ENCODE results near the gene GNAQ.

The GNAQ gene

GRCh38 chr9:77916410-77916819 lies 115.2 kb downstream of the GNAQ start:
- no peaks in the 10 kb centered on the region for H3K36me3 Mint-ChIP-seq
- H3K4me1 Mint-ChIP-seq: peaks cover 4 to 10% of the 10 kb centered on the region in 2 donors
- peak; percentile 62 to 67 for ATAC-seq (replicated peaks)
- no peak overlapping the region for H3K4me3 Mint-ChIP-seq
- H3K27ac Mint-ChIP-seq: no peak overlapping the region
- no peaks in the 10 kb centered on the region for H3K9me3 Mint-ChIP-seq
- DNase-seq: no peak
- peaks cover 0 to 4% of the 10 kb centered on the region in 2 donors for H3K27me3 Mint-ChIP-seq

GRCh38 chr9:77915744-77916143 lies 115.9 kb downstream of the GNAQ start:
- Mint-ChIP-seq H3K4me1 (peaks cover 4 to 10% of the 10 kb centered on the region in 2 donors), H3K27ac (no peak overlapping the region), H3K36me3 (no peaks in the 10 kb centered on the region), H3K4me3 (no peak overlapping the region), H3K27me3 (peaks cover under 1 to 4% of the 10 kb centered on the region in 2 donors), H3K9me3 (no peaks in the 10 kb centered on the region)
- DNase-seq (no peak), ATAC-seq (replicated peaks) (no peak)

- no peaks in the 10 kb centered on the region for H3K36me3 Mint-ChIP-seq
Measured at GRCh38 chr9:77912895-77913693, 118.5 kb downstream of the GNAQ start.

GRCh38 chr9:77911928-77912327 lies 119.7 kb downstream of the GNAQ start:
- Mint-ChIP-seq H3K4me3 (no peak overlapping the region), H3K27me3 (peaks cover 12 to 14% of the 10 kb centered on the region in 2 donors), H3K4me1 (peaks cover 9 to 21% of the 10 kb centered on the region in 2 donors), H3K36me3 (no peaks in the 10 kb centered on the region), H3K9me3 (no peaks in the 10 kb centered on the region), H3K27ac (no peak overlapping the region)
- ATAC-seq (replicated peaks): no peak
- DNase-seq: no peak

More at GRCh38 chr9:77912895-77913693, 118.5 kb downstream of the GNAQ start:
- no peak overlapping the region for H3K27ac Mint-ChIP-seq
- DNase-seq (no peak), ATAC-seq (replicated peaks) (no peak)
- H3K4me1 Mint-ChIP-seq: peaks cover 9 to 23% of the 10 kb centered on the region in 2 donors
- no peaks in the 10 kb centered on the region for H3K9me3 Mint-ChIP-seq
- no peak overlapping the region for H3K4me3 Mint-ChIP-seq
- H3K27me3 Mint-ChIP-seq: peaks cover 11 to 13% of the 10 kb centered on the region in 2 donors

GRCh38 chr9:77910194-77910621 lies 121.4 kb downstream of the GNAQ start:
- ATAC-seq (replicated peaks) (no peak), DNase-seq (no peak)
- peaks cover 5 to 12% of the 10 kb centered on the region in 2 donors for H3K4me1 Mint-ChIP-seq
- H3K27me3 Mint-ChIP-seq: peaks cover 12 to 14% of the 10 kb centered on the region in 2 donors
- no peak overlapping the region for H3K27ac Mint-ChIP-seq
- no peaks in the 10 kb centered on the region for H3K9me3 Mint-ChIP-seq
- H3K36me3 Mint-ChIP-seq: no peaks in the 10 kb centered on the region
- no peak overlapping the region for H3K4me3 Mint-ChIP-seq

- Mint-ChIP-seq H3K27me3 (peaks cover 12 to 14% of the 10 kb centered on the region in 2 donors), H3K4me3 (no peak overlapping the region), H3K27ac (no peak overlapping the region), H3K9me3 (no peaks in the 10 kb centered on the region), H3K36me3 (no peaks in the 10 kb centered on the region), H3K4me1 (peaks cover 5 to 12% of the 10 kb centered on the region in 2 donors)
- no peak for DNase-seq
- ATAC-seq (replicated peaks): no peak
Measured at GRCh38 chr9:77909306-77909705, 122.3 kb downstream of the GNAQ start.

- Mint-ChIP-seq H3K27me3 (peaks cover 12 to 14% of the 10 kb centered on the region in 2 donors), H3K4me1 (peaks cover 5 to 12% of the 10 kb centered on the region in 2 donors), H3K4me3 (no peak overlapping the region), H3K36me3 (no peaks in the 10 kb centered on the region), H3K27ac (no peak overlapping the region), H3K9me3 (no peaks in the 10 kb centered on the region)
- DNase-seq (no peak), ATAC-seq (replicated peaks) (no peak)
Measured at GRCh38 chr9:77908293-77908692, 123.3 kb downstream of the GNAQ start.

GRCh38 chr9:77907585-77907984 lies 124.0 kb downstream of the GNAQ start:
- Mint-ChIP-seq H3K27ac (no peak overlapping the region), H3K4me3 (no peak overlapping the region), H3K27me3 (peaks cover 12 to 14% of the 10 kb centered on the region in 2 donors), H3K4me1 (peaks cover 5 to 12% of the 10 kb centered on the region in 2 donors), H3K9me3 (no peaks in the 10 kb centered on the region), H3K36me3 (no peaks in the 10 kb centered on the region)
- no peak for DNase-seq
- ATAC-seq (replicated peaks): no peak

- ATAC-seq (replicated peaks) (no peak), DNase-seq (no peak)
- peaks cover 12 to 14% of the 10 kb centered on the region in 2 donors for H3K27me3 Mint-ChIP-seq
- no peaks in the 10 kb centered on the region for H3K9me3 Mint-ChIP-seq
- no peak overlapping the region for H3K27ac Mint-ChIP-seq
- no peaks in the 10 kb centered on the region for H3K36me3 Mint-ChIP-seq
- H3K4me3 Mint-ChIP-seq: no peak overlapping the region
- peaks cover 5 to 12% of the 10 kb centered on the region in 2 donors for H3K4me1 Mint-ChIP-seq
Measured at GRCh38 chr9:77906991-77907390, 124.6 kb downstream of the GNAQ start.

GRCh38 chr9:77903666-77904285 lies 127.8 kb downstream of the GNAQ start:
- H3K36me3 Mint-ChIP-seq: no peaks in the 10 kb centered on the region
- H3K27me3 Mint-ChIP-seq: peaks cover 10 to 12% of the 10 kb centered on the region in 2 donors
- H3K27ac Mint-ChIP-seq: no peak overlapping the region
- DNase-seq: no peak
- H3K4me3 Mint-ChIP-seq: no peak overlapping the region
- no peak for ATAC-seq (replicated peaks)
- no peaks in the 10 kb centered on the region for H3K4me1 Mint-ChIP-seq
- H3K9me3 Mint-ChIP-seq: no peaks in the 10 kb centered on the region

GRCh38 chr9:77901771-77902170 lies 129.8 kb downstream of the GNAQ start:
- Mint-ChIP-seq H3K4me3 (no peak overlapping the region), H3K27ac (no peak overlapping the region), H3K9me3 (no peaks in the 10 kb centered on the region), H3K27me3 (peaks cover 5 to 6% of the 10 kb centered on the region in 2 donors), H3K4me1 (no peaks in the 10 kb centered on the region), H3K36me3 (no peaks in the 10 kb centered on the region)
- ATAC-seq (replicated peaks) (no peak), DNase-seq (no peak)

GRCh38 chr9:77901018-77901417 lies 130.6 kb downstream of the GNAQ start:
- Mint-ChIP-seq H3K36me3 (no peaks in the 10 kb centered on the region), H3K27me3 (peaks cover 5 to 6% of the 10 kb centered on the region in 2 donors), H3K4me1 (no peaks in the 10 kb centered on the region), H3K27ac (no peak overlapping the region), H3K4me3 (no peak overlapping the region), H3K9me3 (no peaks in the 10 kb centered on the region)
- ATAC-seq (replicated peaks) (no peak), DNase-seq (no peak)

- Mint-ChIP-seq H3K36me3 (no peaks in the 10 kb centered on the region), H3K4me1 (no peaks in the 10 kb centered on the region), H3K9me3 (no peaks in the 10 kb centered on the region), H3K27me3 (peaks cover 5 to 6% of the 10 kb centered on the region in 2 donors), H3K27ac (no peak overlapping the region), H3K4me3 (no peak overlapping the region)
- ATAC-seq (replicated peaks): no peak
- DNase-seq: no peak
Measured at GRCh38 chr9:77899679-77900354, 131.8 kb downstream of the GNAQ start.

- no peaks in the 10 kb centered on the region for H3K9me3 Mint-ChIP-seq
- no peaks in the 10 kb centered on the region for H3K4me1 Mint-ChIP-seq
- ATAC-seq (replicated peaks): no peak
- H3K36me3 Mint-ChIP-seq: no peaks in the 10 kb centered on the region
- peaks cover 5 to 6% of the 10 kb centered on the region in 2 donors for H3K27me3 Mint-ChIP-seq
- DNase-seq: no peak
- H3K27ac Mint-ChIP-seq: no peak overlapping the region
- H3K4me3 Mint-ChIP-seq: no peak overlapping the region
Measured at GRCh38 chr9:77898864-77899263, 132.7 kb downstream of the GNAQ start.
